ENCODE data around the gene SCN5A. TPM values are rescaled to one million over a fixed set of nuclear protein-coding genes. Genes with fewer than 3 reads are reported as not detected.

SCN5A gene
- total and polyA plus RNA-seq, 2 experiments from 2014 or later, result 10.2 to 10.6 TPM

- TF ChIP-seq CREB1 (CRISPR knock-in tag; IDR thresholded peaks at IDR 0.05; ENCODE audit: low read depth) (no peak), STAT1 (IDR thresholded peaks at IDR 0.05; ENCODE audit: unreplicated experiment) (no peak), ZNF114 (CRISPR knock-in tag; IDR thresholded peaks at IDR 0.05) (no peak), EZH2phosphoT487 (IDR thresholded peaks at IDR 0.05; ENCODE audit: unreplicated experiment) (no peak)
- TF ChIP-seq, protein P1, sequence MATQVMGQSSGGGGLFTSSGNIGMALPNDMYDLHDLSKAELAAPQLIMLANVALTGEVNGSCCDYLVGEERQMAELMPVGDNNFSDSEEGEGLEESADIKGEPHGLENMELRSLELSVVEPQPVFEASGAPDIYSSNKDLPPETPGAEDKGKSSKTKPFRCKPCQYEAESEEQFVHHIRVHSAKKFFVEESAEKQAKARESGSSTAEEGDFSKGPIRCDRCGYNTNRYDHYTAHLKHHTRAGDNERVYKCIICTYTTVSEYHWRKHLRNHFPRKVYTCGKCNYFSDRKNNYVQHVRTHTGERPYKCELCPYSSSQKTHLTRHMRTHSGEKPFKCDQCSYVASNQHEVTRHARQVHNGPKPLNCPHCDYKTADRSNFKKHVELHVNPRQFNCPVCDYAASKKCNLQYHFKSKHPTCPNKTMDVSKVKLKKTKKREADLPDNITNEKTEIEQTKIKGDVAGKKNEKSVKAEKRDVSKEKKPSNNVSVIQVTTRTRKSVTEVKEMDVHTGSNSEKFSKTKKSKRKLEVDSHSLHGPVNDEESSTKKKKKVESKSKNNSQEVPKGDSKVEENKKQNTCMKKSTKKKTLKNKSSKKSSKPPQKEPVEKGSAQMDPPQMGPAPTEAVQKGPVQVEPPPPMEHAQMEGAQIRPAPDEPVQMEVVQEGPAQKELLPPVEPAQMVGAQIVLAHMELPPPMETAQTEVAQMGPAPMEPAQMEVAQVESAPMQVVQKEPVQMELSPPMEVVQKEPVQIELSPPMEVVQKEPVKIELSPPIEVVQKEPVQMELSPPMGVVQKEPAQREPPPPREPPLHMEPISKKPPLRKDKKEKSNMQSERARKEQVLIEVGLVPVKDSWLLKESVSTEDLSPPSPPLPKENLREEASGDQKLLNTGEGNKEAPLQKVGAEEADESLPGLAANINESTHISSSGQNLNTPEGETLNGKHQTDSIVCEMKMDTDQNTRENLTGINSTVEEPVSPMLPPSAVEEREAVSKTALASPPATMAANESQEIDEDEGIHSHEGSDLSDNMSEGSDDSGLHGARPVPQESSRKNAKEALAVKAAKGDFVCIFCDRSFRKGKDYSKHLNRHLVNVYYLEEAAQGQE (IDR thresholded peaks at IDR 0.05; ENCODE audit: unreplicated experiment), result no peak
- ATAC-seq (no peak), DNase-seq (ENCODE audit: low spot score) (no peak)
- Histone ChIP-seq H3K79me2 (replicated peaks; ENCODE audit: insufficient read depth) (no peaks in the 10 kb centered on the region), H3K4me2 (no peak overlapping the region), H3K4me1 (ENCODE audit: insufficient read depth) (no peaks in the 10 kb centered on the region; the same call in 1 of the 2 replicates), H3K4me3 (no peak overlapping the region), H3K27me3 (ENCODE audit: insufficient read depth) (no peaks in the 10 kb centered on the region), H3K36me3 (ENCODE audit: insufficient read depth) (no peaks in the 10 kb centered on the region), H2AFZ (no peak overlapping the region), H4K20me1 (replicated peaks; ENCODE audit: insufficient read depth) (no peaks in the 10 kb centered on the region), H3K9me2 (ENCODE audit: insufficient read depth) (no peaks in the 10 kb centered on the region), H3K27ac (ENCODE audit: low read depth) (no peak overlapping the region), H3F3A (replicated peaks; ENCODE audit: low read depth) (no peaks in the 10 kb centered on the region)
- Mint-ChIP-seq H3K27ac (no peak overlapping the region), H3K27me3 (ENCODE audit: insufficient read depth, low read depth, poor library complexity) (peaks cover 4% of the 10 kb centered on the region), H3K4me1 (peaks cover 17% of the 10 kb centered on the region), H3K4me3 (no peak overlapping the region), H3K9me3 (no peaks in the 10 kb centered on the region), H3K36me3 (ENCODE audit: low read depth) (peaks cover 6% of the 10 kb centered on the region)
Observed at GRCh38 chr3:38545550-38545949, 103.9 kb downstream of the SCN5A start.

DNA sequence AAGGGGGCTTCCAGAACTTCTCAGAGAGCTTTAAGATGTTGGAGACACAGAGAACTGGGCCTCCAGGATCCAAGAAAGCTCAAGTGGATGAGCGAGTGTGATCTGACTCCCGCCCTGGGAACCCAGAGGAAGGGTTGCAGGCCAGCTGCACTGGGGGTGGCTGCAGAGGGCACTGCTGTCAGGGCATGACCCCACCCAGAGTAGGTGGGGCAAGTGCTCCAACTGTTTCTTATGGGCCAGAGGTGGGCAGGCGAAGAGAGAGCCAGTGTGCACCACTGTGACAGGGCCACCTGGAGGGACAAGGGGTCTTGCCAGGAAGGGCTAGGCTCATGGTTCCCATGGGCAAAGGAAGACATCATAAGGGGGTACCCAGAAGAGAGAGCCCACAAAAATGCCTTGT, 104.6 kb downstream of the SCN5A start:
- Histone ChIP-seq H3F3A (replicated peaks; ENCODE audit: low read depth) (no peaks in the 10 kb centered on the region), H3K4me1 (ENCODE audit: insufficient read depth) (no peaks in the 10 kb centered on the region; the same call in 1 of the 2 replicates), H3K4me2 (no peak overlapping the region), H3K79me2 (replicated peaks; ENCODE audit: insufficient read depth) (no peaks in the 10 kb centered on the region), H3K27me3 (ENCODE audit: insufficient read depth) (no peaks in the 10 kb centered on the region), H3K9me2 (ENCODE audit: insufficient read depth) (no peaks in the 10 kb centered on the region), H3K4me3 (no peak overlapping the region), H3K27ac (ENCODE audit: low read depth) (no peak overlapping the region), H3K36me3 (ENCODE audit: insufficient read depth) (no peaks in the 10 kb centered on the region), H4K20me1 (replicated peaks; ENCODE audit: insufficient read depth) (no peaks in the 10 kb centered on the region), H2AFZ (no peak overlapping the region)
- no peaks in the 10 kb centered on the region for H3K9me3 Mint-ChIP-seq
- no peak for TF ChIP-seq EZH2phosphoT487 (IDR thresholded peaks at IDR 0.05; ENCODE audit: unreplicated experiment)
- TF ChIP-seq JUNB (IDR thresholded peaks at IDR 0.05; ENCODE audit: unreplicated experiment), result no peak
- TF ChIP-seq, protein P2, sequence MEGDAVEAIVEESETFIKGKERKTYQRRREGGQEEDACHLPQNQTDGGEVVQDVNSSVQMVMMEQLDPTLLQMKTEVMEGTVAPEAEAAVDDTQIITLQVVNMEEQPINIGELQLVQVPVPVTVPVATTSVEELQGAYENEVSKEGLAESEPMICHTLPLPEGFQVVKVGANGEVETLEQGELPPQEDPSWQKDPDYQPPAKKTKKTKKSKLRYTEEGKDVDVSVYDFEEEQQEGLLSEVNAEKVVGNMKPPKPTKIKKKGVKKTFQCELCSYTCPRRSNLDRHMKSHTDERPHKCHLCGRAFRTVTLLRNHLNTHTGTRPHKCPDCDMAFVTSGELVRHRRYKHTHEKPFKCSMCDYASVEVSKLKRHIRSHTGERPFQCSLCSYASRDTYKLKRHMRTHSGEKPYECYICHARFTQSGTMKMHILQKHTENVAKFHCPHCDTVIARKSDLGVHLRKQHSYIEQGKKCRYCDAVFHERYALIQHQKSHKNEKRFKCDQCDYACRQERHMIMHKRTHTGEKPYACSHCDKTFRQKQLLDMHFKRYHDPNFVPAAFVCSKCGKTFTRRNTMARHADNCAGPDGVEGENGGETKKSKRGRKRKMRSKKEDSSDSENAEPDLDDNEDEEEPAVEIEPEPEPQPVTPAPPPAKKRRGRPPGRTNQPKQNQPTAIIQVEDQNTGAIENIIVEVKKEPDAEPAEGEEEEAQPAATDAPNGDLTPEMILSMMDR (conservative IDR thresholded peaks at IDR 0.05; ENCODE audit: low read depth in 2 of 2), result no peak
- no peak for TF ChIP-seq ZNF114 (CRISPR knock-in tag; IDR thresholded peaks at IDR 0.05)
- DNase-seq (ENCODE audit: low spot score) (no peak), ATAC-seq (no peak)
- H3K36me3 Mint-ChIP-seq (ENCODE audit: low read depth), result no peaks in the 10 kb centered on the region; the same call in 2 of the 3 replicates
- no peak overlapping the region for H3K4me3 Mint-ChIP-seq
- H3K4me1 Mint-ChIP-seq, result peaks cover 17% of the 10 kb centered on the region
- no peak overlapping the region for H3K27ac Mint-ChIP-seq
- peaks cover 4% of the 10 kb centered on the region for H3K27me3 Mint-ChIP-seq (ENCODE audit: insufficient read depth, low read depth, poor library complexity)
